HFFc6 (cell line): ENCODE results near the gene HOXD8. TPM values are rescaled to one million over a fixed set of nuclear protein-coding genes. Genes with fewer than 3 reads are reported as not detected.

ENCODE experiments used
- DNase-seq: peaks from one replicate; pipeline ENCODE4 v3.0.0-alpha.2; 2018
- H3K27ac Mint-ChIP-seq: 2 replicates; pipeline ENCODE4 v1.8.0; 2020; ENCODE audit warnings: mild to moderate bottlenecking, mixed read lengths
- H3K27me3 Mint-ChIP-seq: 2 replicates; pipeline ENCODE4 v1.8.0; 2021; ENCODE audit warnings: mild to moderate bottlenecking, moderate library complexity, mixed read lengths; ENCODE audit not compliant: insufficient read depth
- H3K36me3 Mint-ChIP-seq: 2 replicates; pipeline ENCODE4 v1.8.0; 2021; ENCODE audit warnings: low read depth, mixed read lengths
- H3K4me1 Mint-ChIP-seq: 2 replicates; pipeline ENCODE4 v1.8.0; 2020; ENCODE audit warnings: low read depth, mixed read lengths
- H3K4me3 Mint-ChIP-seq: 2 replicates; pipeline ENCODE4 v1.8.0; 2020; ENCODE audit warnings: mild to moderate bottlenecking, moderate library complexity, mixed read lengths
- H3K9me3 Mint-ChIP-seq: 2 replicates; pipeline ENCODE4 v1.8.0; 2020; ENCODE audit warnings: mild to moderate bottlenecking, mixed read lengths
- total RNA-seq, 6 experiments: library from RNA; stranded (reverse); fragmentation: NEBNext Ultra II Directional; extraction: Animal tissue kit (Norgen Biotek cat#: 25700); gene quantifications; 2 replicates in 1 of 6; 3 replicates in 5 of 6; pipeline ENCODE4 v1.2.3, GENCODE V29; 2021
- TF ChIP-seq, protein P1 (sequence below): fragments of 200-600 bp; sonication (generic); IDR thresholded peaks from 2 replicates; pipeline ENCODE4 v1.5.0; 2021; ENCODE audit warnings: antibody characterized with exemption, mild to moderate bottlenecking

The HOXD8 gene
- total RNA-seq, 6 experiments from 2014 or later: 2.3 to 5.1 (median 4.6) TPM

DNA sequence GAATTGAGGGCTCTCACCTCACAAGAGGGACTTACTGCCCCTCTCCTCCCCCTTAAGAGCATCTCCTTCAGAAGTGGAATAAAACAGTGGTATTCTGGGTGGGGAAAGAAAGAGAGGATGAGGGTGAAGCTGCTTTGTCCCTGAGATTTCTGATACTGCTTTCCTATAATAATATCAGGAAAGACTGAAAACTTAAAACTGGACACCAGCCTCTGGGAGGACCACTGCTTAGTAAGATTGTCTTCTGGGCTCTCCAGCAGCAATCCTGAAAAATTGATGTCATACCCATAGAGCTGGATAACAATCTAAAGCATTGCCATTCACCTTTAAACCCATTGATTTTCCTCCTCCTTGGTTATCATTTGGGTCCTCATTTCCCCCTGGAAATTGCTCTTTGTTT lies 17.1 kb downstream of the HOXD8 start:
- TF ChIP-seq, protein P1, sequence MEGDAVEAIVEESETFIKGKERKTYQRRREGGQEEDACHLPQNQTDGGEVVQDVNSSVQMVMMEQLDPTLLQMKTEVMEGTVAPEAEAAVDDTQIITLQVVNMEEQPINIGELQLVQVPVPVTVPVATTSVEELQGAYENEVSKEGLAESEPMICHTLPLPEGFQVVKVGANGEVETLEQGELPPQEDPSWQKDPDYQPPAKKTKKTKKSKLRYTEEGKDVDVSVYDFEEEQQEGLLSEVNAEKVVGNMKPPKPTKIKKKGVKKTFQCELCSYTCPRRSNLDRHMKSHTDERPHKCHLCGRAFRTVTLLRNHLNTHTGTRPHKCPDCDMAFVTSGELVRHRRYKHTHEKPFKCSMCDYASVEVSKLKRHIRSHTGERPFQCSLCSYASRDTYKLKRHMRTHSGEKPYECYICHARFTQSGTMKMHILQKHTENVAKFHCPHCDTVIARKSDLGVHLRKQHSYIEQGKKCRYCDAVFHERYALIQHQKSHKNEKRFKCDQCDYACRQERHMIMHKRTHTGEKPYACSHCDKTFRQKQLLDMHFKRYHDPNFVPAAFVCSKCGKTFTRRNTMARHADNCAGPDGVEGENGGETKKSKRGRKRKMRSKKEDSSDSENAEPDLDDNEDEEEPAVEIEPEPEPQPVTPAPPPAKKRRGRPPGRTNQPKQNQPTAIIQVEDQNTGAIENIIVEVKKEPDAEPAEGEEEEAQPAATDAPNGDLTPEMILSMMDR: no peak
- Mint-ChIP-seq H3K4me3 (no peak overlapping the region), H3K27me3 (peaks cover 70% of the 10 kb centered on the region), H3K36me3 (no peaks in the 10 kb centered on the region; the same call in 1 of the 2 replicates), H3K9me3 (no peaks in the 10 kb centered on the region), H3K4me1 (peaks cover 17% of the 10 kb centered on the region; the same call in 1 of the 2 replicates), H3K27ac (no peak overlapping the region)
- DNase-seq: no peak

DNA sequence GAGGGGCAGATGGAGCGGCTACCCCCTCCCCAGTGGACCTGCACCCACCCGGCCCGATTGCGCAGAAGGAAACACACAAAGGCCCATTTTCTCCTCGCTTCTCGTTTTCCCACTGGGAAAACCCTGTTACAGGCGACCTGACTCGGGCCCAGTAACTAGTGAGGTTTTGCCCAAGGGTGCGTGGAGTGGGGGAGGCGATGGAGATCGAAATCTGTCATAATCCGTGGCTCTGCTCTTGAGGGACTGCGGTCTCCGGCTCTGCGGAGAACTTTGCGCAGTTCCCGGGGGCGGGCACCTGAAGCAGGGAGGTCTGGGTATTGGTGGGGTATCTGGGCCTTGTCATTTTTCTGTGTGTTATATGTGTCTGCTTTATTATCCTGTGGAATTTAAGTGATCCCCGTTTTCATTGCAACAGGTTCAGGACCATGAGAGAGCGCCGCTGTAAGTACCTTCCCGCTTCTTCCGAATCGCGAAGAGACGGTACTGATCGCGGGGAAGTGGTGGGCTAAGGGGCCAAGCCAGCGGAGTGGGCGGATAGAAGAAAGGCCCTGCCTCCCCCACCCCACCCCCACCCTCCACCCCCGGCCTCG lies 17.8 kb downstream of the HOXD8 start:
- TF ChIP-seq, protein P1: no peak
- Mint-ChIP-seq H3K27me3 (peaks cover 70% of the 10 kb centered on the region), H3K4me1 (peaks cover 17% of the 10 kb centered on the region; the same call in 1 of the 2 replicates), H3K9me3 (no peaks in the 10 kb centered on the region), H3K4me3 (no peak overlapping the region), H3K36me3 (no peaks in the 10 kb centered on the region; the same call in 1 of the 2 replicates), H3K27ac (no peak overlapping the region)
- DNase-seq: no peak

DNA sequence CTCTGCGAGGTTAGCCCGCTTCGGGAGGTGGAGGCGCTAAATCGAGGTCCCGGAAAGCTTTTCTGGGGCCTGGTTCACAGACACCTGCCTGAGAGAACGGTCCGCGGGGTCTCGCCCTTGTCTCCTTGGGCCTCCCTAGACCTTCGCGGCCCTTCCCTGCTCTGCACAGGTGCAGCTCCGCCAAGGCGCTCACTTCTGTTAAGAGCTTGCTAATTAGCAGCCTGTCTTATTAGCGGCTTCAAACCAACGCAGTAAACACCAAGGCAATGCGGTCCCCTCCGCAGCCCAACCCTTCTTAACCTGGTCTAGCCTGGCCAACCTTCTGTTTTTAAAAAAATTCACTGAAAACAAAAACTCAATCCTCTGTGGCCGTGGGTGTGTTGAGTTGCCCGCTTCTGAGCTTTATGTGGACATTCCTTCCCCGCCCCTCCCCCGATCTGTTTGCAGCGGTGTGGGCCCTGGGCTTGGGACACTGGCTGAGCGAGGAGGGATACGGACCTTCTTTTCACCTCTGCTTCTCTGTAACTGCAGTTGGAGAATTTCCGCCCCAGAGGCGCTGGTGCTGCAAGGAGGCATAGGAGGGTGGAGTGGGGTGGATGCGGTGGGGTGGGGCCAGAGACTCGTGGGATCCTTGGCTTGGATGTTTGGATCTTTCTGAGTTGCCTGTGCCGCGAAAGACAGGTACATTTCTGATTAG lies 18.4 kb downstream of the HOXD8 start:
- Mint-ChIP-seq H3K27me3 (peaks cover 70% of the 10 kb centered on the region), H3K36me3 (no peaks in the 10 kb centered on the region; the same call in 1 of the 2 replicates), H3K4me1 (peaks cover 17% of the 10 kb centered on the region; the same call in 1 of the 2 replicates), H3K4me3 (peak overlapping the region; percentile 46; the same call in 1 of the 2 replicates), H3K9me3 (no peaks in the 10 kb centered on the region), H3K27ac (no peak overlapping the region)
- DNase-seq: no peak
- TF ChIP-seq, protein P1: no peak

DNA sequence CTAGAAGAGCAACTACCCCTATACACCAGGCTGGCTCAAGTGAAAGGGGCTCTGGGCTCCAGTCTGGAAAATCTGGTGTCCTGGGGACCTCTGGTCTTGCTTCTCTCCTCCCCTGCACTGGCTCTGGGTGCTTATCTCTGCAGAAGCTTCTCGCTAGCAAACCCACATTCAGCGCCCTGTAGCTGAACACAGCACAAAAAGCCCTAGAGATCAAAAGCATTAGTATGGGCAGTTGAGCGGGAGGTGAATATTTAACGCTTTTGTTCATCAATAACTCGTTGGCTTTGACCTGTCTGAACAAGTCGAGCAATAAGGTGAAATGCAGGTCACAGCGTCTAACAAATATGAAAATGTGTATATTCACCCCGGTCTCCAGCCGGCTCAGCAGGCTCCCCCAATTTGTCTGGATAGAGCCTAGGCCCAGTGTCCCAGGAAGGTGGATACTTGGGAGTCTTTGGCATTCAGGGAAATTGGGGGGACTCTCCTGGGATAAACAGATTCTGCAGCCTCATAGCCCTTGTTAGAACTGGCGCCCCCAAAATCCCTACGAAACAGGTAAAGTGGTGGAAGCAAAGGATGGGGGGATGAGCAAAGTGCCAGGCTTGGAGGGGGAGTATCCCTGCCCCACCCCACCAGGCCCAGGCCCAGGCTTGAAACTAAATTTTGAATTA lies 19.4 kb downstream of the HOXD8 start:
- no peaks in the 10 kb centered on the region for H3K9me3 Mint-ChIP-seq
- no peak overlapping the region for H3K27ac Mint-ChIP-seq
- H3K4me3 Mint-ChIP-seq: no peak overlapping the region; the same call in 1 of the 2 replicates
- peaks cover 17% of the 10 kb centered on the region; the same call in 1 of the 2 replicates for H3K4me1 Mint-ChIP-seq
- no peaks in the 10 kb centered on the region; the same call in 1 of the 2 replicates for H3K36me3 Mint-ChIP-seq
- peaks cover 65% of the 10 kb centered on the region for H3K27me3 Mint-ChIP-seq
- no peak for DNase-seq
- TF ChIP-seq, protein P1: no peak

DNA sequence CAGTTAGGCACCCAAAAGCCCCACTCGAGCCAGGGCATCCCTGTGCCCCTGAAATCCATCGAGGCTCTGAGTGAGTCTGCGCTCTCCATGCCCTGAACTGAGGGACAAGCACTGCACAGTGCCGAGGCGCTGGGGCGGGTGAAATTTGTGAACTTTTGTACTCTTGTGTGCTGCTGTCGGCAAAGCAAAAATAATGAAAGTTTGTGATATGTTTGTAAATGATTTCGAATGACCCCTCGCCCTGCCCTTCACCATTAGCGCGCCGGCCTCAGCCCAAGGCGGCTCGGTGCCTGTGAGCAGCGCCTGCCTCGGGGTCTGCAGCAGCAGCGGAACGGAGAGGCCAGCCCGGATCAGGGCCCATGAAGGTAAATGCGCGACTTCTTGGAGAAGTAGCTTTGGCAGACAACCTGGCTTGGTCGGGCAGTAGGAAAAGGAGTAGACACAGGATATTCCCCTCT lies 20.0 kb downstream of the HOXD8 start:
- H3K4me3 Mint-ChIP-seq: no peak overlapping the region
- no peaks in the 10 kb centered on the region for H3K9me3 Mint-ChIP-seq
- H3K36me3 Mint-ChIP-seq: no peaks in the 10 kb centered on the region; the same call in 1 of the 2 replicates
- no peak overlapping the region for H3K27ac Mint-ChIP-seq
- TF ChIP-seq, protein P1: no peak
- peaks cover 72% of the 10 kb centered on the region for H3K27me3 Mint-ChIP-seq
- H3K4me1 Mint-ChIP-seq: peaks cover 17% of the 10 kb centered on the region; the same call in 1 of the 2 replicates
- DNase-seq: no peak
